Activated B cell treated with CpG ODN at 0.5 μM for 24 hours (primary cell): Measurements from ENCODE around the gene BST2. TPM values are rescaled to one million over a fixed set of nuclear protein-coding genes. Genes with fewer than 3 reads are reported as not detected.

Experiments
- ATAC-seq: fragments of 200-7000 bp; cut with Tn5 transposase; one replicate; pipeline ENCODE4 v1.10.0; 2021; ENCODE audit warnings: low read depth, mild to moderate bottlenecking, moderate library complexity
- CTCF ChIA-PET: fragments of 350-600 bp; sonication (Branson Sonifier 250); formaldehyde crosslinking; loops from one replicate; lab custom pipeline; 2021; ENCODE audit warnings: antibody characterized with exemption; lab: Charles Lee
- POLR2A ChIA-PET: fragments of 350-600 bp; sonication (Branson Sonifier 250); formaldehyde crosslinking; loops from one replicate; lab custom pipeline; 2021; ENCODE audit warnings: antibody characterized with exemption; lab: Charles Lee
- DNase-seq: peaks from one replicate; pipeline ENCODE4 v3.0.0; 2022
- H3K27ac Mint-ChIP-seq: one replicate; pipeline ENCODE4 v1.8.0; 2020; ENCODE audit warnings: mixed read lengths
- H3K27me3 Mint-ChIP-seq: one replicate; pipeline ENCODE4 v1.8.0; 2021; ENCODE audit warnings: mixed read lengths
- H3K36me3 Mint-ChIP-seq: one replicate; pipeline ENCODE4 v1.8.0; 2021; ENCODE audit warnings: low read depth, mixed read lengths
- H3K4me1 Mint-ChIP-seq: one replicate; pipeline ENCODE4 v1.8.0; 2021; ENCODE audit warnings: mixed read lengths
- H3K4me3 Mint-ChIP-seq: one replicate; pipeline ENCODE4 v1.8.0; 2020; ENCODE audit warnings: mild to moderate bottlenecking, mixed read lengths
- H3K9me3 Mint-ChIP-seq: one replicate; pipeline ENCODE4 v1.8.0; 2020; ENCODE audit warnings: mixed read lengths
- intact Hi-C: fragments of 100-400 bp; cut with micrococcal nuclease; formaldehyde crosslinking; loops from one replicate; pipeline ENCODE4 v1.15.1; 2024
- total RNA-seq: library from RNA; stranded (reverse); gene quantifications from 2 replicates; pipeline ENCODE4 v1.2.3, GENCODE V29; 2022
- TF ChIP-seq, protein P1 (sequence below): fragments of 200-600 bp; IDR thresholded peaks from one replicate; pipeline ENCODE4 v1.8.0; 2022; ENCODE audit warnings: antibody characterized with exemption, mild to moderate bottlenecking

Gene BST2
- total RNA-seq, 1 donor from 2014 or later, result 121 TPM

DNA sequence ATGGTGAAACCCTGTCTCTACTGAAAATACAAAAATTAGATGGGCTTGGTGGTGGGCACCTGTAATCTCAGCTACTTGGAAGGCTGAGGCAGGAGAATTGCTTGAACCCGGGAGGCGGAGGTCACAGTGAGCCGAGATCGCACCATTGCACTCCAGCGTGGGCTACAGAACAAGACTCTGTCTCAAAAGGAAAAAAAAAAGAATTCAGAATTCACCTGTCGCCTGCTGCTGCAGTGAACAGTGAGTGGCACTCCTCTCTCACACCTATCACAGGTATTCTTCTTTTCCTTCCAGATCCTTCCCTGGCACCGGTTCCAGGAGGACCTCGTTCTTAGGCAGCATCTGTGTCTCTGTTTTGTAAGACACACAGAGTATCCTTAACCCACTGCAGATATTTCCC is 8.7 kb upstream of the BST2 start:
- H3K9me3 Mint-ChIP-seq, result no peaks in the 10 kb centered on the region
- H3K36me3 Mint-ChIP-seq, result peaks cover 45% of the 10 kb centered on the region
- TF ChIP-seq, protein P1, sequence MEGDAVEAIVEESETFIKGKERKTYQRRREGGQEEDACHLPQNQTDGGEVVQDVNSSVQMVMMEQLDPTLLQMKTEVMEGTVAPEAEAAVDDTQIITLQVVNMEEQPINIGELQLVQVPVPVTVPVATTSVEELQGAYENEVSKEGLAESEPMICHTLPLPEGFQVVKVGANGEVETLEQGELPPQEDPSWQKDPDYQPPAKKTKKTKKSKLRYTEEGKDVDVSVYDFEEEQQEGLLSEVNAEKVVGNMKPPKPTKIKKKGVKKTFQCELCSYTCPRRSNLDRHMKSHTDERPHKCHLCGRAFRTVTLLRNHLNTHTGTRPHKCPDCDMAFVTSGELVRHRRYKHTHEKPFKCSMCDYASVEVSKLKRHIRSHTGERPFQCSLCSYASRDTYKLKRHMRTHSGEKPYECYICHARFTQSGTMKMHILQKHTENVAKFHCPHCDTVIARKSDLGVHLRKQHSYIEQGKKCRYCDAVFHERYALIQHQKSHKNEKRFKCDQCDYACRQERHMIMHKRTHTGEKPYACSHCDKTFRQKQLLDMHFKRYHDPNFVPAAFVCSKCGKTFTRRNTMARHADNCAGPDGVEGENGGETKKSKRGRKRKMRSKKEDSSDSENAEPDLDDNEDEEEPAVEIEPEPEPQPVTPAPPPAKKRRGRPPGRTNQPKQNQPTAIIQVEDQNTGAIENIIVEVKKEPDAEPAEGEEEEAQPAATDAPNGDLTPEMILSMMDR, result no peak
- H3K4me1 Mint-ChIP-seq, result peaks cover 6% of the 10 kb centered on the region
- no peak overlapping the region for H3K27ac Mint-ChIP-seq
- CTCF ChIA-PET, result no interaction called here
- intact Hi-C loops, result no loop called here
- no peak for ATAC-seq
- POLR2A ChIA-PET, result no interaction called here
- no peak overlapping the region for H3K4me3 Mint-ChIP-seq
- DNase-seq, result no peak
- no peaks in the 10 kb centered on the region for H3K27me3 Mint-ChIP-seq

DNA sequence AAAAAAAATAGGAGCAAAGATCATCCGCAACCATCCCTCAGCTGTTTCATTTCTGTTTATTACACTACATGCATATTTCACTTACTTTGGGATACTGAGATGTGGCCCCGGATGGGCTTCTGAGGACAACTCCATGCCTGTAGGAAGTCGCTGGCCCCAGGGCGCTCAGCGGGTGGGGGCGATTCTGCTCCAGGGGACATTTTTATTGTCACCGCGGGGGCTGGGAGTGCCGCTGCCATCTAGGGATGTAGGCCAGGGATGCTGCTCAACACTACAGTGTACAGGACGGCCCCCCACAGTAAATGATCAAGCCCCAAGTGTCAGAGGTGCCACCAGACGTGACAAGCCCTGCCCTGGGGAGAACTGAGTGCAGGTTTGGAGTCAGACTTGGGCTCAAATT is 6.4 kb upstream of the BST2 start:
- no peaks in the 10 kb centered on the region for H3K27me3 Mint-ChIP-seq
- H3K36me3 Mint-ChIP-seq, result peaks cover 44% of the 10 kb centered on the region
- ChIA-PET CTCF (interaction anchor here (1.0 kb wide), 1 partner anchor 38 kb away, joined by 3 read pairs; no protein-coding TSS in a partner anchor), POLR2A (interaction anchor here (0.6 to 1.0 kb wide), 2 partner anchors 8 to 13 kb away, joined by 3 read pairs; partner anchors contain the start of gene MVB12A)
- peaks cover 17% of the 10 kb centered on the region for H3K4me1 Mint-ChIP-seq
- TF ChIP-seq, protein P1, result no peak
- no peak for ATAC-seq
- H3K4me3 Mint-ChIP-seq, result no peak overlapping the region
- H3K9me3 Mint-ChIP-seq, result no peaks in the 10 kb centered on the region
- no peak for DNase-seq
- no peak overlapping the region for H3K27ac Mint-ChIP-seq
- intact Hi-C loops, result no loop called here

- H3K4me3 Mint-ChIP-seq, result no peak overlapping the region
- no peak for ATAC-seq
- H3K27ac Mint-ChIP-seq, result no peak overlapping the region
- TF ChIP-seq, protein P1, result no peak
- no peaks in the 10 kb centered on the region for H3K9me3 Mint-ChIP-seq
- H3K27me3 Mint-ChIP-seq, result no peaks in the 10 kb centered on the region
- H3K36me3 Mint-ChIP-seq, result peaks cover 36% of the 10 kb centered on the region
- H3K4me1 Mint-ChIP-seq, result peaks cover 34% of the 10 kb centered on the region
- intact Hi-C loops, result loop anchor here (5.0 kb wide), 2 partner anchors 37 to 102 kb away; partner anchors contain the start of genes PGLS and TMEM221
- POLR2A ChIA-PET, result interaction anchor here (0.6 to 1.0 kb wide), 2 partner anchors 10 to 11 kb away, joined by 3 to 5 read pairs; partner anchors contain the start of gene MVB12A
- CTCF ChIA-PET, result no interaction called here
- DNase-seq, result no peak
Observed at GRCh38 chr19:17409990-17410389, 4.6 kb upstream of the BST2 start.

DNA sequence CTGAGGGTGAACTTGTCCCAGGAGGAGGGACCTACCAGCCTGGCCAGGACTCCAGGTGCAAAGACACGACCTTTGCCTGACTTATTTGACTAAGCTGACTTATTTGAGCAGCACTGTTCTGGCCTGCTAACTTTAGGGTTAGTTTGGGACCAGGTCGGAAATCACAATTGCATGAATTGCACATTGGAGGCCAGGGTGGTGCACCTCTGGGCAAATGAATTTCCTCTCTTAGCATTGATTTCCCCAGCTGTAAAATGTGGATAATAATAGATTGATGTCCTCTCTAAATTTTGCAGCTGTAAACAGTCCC is 1.4 kb upstream of the BST2 start:
- H3K36me3 Mint-ChIP-seq, result peaks cover 32% of the 10 kb centered on the region
- peaks cover 49% of the 10 kb centered on the region for H3K4me1 Mint-ChIP-seq
- TF ChIP-seq, protein P1, result no peak
- ChIA-PET CTCF (interaction anchor here (1.9 kb wide), 1 partner anchor 59 kb away, joined by 7 read pairs; no protein-coding TSS in a partner anchor), POLR2A (interaction anchor here (0.6 to 3.3 kb wide), 4 partner anchors 9 to 140 kb away, joined by 3 to 60 read pairs (median 6); partner anchors contain the start of genes BABAM1 and MVB12A)
- DNase-seq (no peak), ATAC-seq (no peak)
- H3K27me3 Mint-ChIP-seq, result no peaks in the 10 kb centered on the region
- intact Hi-C loops, result loop anchor here (5.0 kb wide), 2 partner anchors 40 to 105 kb away; partner anchors contain the start of genes PGLS and TMEM221
- peak overlapping the region; percentile 92 for H3K4me3 Mint-ChIP-seq
- no peaks in the 10 kb centered on the region for H3K9me3 Mint-ChIP-seq
- H3K27ac Mint-ChIP-seq, result peak overlapping the region; percentile 93

- Mint-ChIP-seq H3K9me3 (no peaks in the 10 kb centered on the region), H3K27ac (peak overlapping the region; percentile 93), H3K27me3 (no peaks in the 10 kb centered on the region), H3K4me1 (peaks cover 49% of the 10 kb centered on the region), H3K36me3 (peaks cover 32% of the 10 kb centered on the region), H3K4me3 (peak overlapping the region; percentile 92)
- DNase-seq (no peak), ATAC-seq (peak; percentile 23)
- ChIA-PET POLR2A (interaction anchor here (0.5 to 3.3 kb wide), 14 partner anchors 8 to 453 kb away, joined by 3 to 60 read pairs (median 5); partner anchors contain the start of genes BABAM1, MVB12A, RPL18A and SLC27A1), CTCF (interaction anchor here (1.9 kb wide), 1 partner anchor 59 kb away, joined by 7 read pairs; no protein-coding TSS in a partner anchor)
- intact Hi-C loops, result loop anchor here (5.0 kb wide), 2 partner anchors 41 to 106 kb away; partner anchors contain the start of genes PGLS and TMEM221
- TF ChIP-seq, protein P1, result no peak
Observed at GRCh38 chr19:17406046-17406886, 836 bp upstream of the BST2 start.
